ENCODE results near the gene SPOCK1.

Gene SPOCK1

DNA sequence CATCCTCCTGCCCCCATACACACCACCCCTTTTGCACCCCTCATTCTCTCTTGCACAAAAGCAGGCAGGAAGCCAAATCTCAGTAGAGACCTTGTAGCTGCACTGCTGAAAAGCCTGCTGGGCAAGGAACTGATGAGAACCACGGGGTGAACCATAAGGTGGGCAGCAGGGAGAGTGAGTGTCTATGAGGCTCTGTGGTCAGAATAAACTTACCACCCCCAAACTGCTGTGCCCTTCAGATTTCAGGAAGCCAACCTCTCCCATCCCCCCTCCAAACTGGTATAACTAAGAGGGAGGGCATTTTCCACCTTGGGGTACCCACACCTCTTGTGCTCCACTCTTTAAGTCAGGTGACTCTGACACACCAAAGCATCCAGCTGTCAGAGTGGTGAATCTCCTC lies 471.4 kb downstream of the SPOCK1 start:
- Mint-ChIP-seq H3K27me3 (ENCODE audit: low read depth) (peaks cover 5% of the 10 kb centered on the region), H3K9me3 (no peaks in the 10 kb centered on the region), H3K4me1 (no peaks in the 10 kb centered on the region), H3K36me3 (ENCODE audit: low read depth) (no peaks in the 10 kb centered on the region), H3K4me3 (no peak overlapping the region), H3K27ac (no peak overlapping the region)
- TF ChIP-seq, protein P1, sequence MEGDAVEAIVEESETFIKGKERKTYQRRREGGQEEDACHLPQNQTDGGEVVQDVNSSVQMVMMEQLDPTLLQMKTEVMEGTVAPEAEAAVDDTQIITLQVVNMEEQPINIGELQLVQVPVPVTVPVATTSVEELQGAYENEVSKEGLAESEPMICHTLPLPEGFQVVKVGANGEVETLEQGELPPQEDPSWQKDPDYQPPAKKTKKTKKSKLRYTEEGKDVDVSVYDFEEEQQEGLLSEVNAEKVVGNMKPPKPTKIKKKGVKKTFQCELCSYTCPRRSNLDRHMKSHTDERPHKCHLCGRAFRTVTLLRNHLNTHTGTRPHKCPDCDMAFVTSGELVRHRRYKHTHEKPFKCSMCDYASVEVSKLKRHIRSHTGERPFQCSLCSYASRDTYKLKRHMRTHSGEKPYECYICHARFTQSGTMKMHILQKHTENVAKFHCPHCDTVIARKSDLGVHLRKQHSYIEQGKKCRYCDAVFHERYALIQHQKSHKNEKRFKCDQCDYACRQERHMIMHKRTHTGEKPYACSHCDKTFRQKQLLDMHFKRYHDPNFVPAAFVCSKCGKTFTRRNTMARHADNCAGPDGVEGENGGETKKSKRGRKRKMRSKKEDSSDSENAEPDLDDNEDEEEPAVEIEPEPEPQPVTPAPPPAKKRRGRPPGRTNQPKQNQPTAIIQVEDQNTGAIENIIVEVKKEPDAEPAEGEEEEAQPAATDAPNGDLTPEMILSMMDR (IDR thresholded peaks at IDR 0.05; ENCODE audit: unreplicated experiment in 3 of 3) = no peak

DNA sequence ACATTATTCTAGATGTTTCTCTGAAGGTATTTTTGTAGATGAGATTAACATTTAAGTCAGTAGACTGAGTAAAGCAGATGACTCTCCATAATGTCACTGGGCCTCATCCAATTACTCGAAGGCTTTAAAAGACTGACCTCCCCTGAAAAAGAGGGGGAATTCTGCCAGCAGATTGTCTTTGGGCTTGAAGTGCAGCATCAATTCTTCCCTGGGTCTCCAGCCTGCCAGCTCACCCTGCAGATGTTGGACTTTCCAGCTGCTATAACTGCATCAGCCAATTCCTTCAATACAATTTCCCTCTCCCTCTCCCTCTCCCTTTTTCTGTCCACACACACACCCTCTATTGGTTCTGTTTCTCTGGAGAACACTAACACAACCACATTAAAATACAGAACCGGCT lies 472.8 kb downstream of the SPOCK1 start:
- H3K27ac Mint-ChIP-seq = no peak overlapping the region

DNA sequence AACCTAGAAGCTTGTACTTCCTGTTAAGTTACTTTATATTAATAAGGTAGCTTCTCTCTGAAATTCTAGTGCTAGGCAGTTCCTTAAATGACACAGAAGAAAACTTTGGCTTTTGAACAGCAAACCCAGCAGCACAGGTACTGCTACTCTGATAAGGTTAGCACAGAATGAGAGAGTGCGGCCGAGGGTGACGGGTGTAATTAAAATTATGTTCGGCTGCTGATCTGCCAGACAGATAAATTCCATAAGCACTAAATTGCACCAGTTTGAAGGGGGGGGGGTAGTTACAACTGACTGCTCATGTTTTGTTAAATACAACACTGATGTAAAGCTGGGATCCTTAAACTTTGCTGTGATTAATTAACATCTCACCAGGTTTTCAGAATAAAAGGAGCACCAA lies 475.1 kb downstream of the SPOCK1 start:
- TF ChIP-seq, protein P1 (IDR thresholded peaks at IDR 0.05; ENCODE audit: unreplicated experiment in 3 of 3) = no peak
- Mint-ChIP-seq H3K27me3 (ENCODE audit: low read depth) (no peaks in the 10 kb centered on the region), H3K36me3 (ENCODE audit: low read depth) (no peaks in the 10 kb centered on the region), H3K27ac (no peak overlapping the region), H3K9me3 (no peaks in the 10 kb centered on the region), H3K4me3 (no peak overlapping the region), H3K4me1 (no peaks in the 10 kb centered on the region)

More for the DNA sequence above, 472.8 kb downstream of the SPOCK1 start:
- H3K36me3 Mint-ChIP-seq (ENCODE audit: low read depth) = no peaks in the 10 kb centered on the region
- no peak overlapping the region for H3K4me3 Mint-ChIP-seq
- no peaks in the 10 kb centered on the region for H3K4me1 Mint-ChIP-seq
- H3K9me3 Mint-ChIP-seq = no peaks in the 10 kb centered on the region
- H3K27me3 Mint-ChIP-seq (ENCODE audit: low read depth) = no peaks in the 10 kb centered on the region
- TF ChIP-seq, protein P1 (IDR thresholded peaks at IDR 0.05; ENCODE audit: unreplicated experiment in 3 of 3) = no peak

DNA sequence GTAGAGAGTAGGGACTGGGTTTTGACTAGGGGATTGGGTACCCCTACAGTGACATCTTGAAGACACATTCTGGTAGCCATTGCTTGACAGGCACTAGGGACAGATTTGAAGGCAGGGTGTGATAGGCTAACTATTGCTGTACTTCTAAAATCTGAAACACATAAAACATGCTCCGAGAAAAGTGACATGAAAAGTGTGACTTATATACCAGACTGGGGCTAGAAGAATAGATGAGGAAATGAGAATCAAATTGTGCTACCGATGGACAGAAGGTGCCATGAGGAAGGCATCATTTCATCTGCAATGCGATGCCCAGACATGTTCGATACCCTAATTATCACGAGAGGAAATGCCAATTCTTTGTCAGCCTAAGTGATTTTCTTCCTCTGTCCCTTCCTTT lies 475.8 kb downstream of the SPOCK1 start:
- H3K9me3 Mint-ChIP-seq = no peaks in the 10 kb centered on the region
- TF ChIP-seq, protein P1 (IDR thresholded peaks at IDR 0.05; ENCODE audit: unreplicated experiment in 3 of 3) = no peak
- H3K4me1 Mint-ChIP-seq = no peaks in the 10 kb centered on the region
- H3K27ac Mint-ChIP-seq = no peak overlapping the region
- no peaks in the 10 kb centered on the region for H3K27me3 Mint-ChIP-seq (ENCODE audit: low read depth)
- no peak overlapping the region for H3K4me3 Mint-ChIP-seq
- no peaks in the 10 kb centered on the region for H3K36me3 Mint-ChIP-seq (ENCODE audit: low read depth)

DNA sequence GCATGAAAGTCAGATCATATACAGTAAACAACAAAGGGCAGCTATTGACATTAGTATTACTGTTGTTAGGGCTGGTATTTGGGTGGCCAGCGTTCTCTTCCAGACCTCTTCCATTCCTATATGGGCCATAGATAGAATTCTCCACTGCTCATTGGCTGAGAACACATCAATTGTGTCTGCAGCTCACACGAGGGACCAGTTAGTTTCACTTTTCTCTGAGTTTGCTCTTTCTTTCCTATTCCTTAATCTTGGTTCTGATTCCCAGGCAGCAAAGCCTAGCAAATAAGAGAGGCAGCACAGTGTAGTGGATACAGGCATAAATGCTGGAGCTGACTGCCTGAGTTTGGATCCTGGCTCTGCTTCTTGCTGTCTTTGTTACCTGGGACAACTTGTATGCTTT lies 476.4 kb downstream of the SPOCK1 start:
- TF ChIP-seq, protein P1 (IDR thresholded peaks at IDR 0.05; ENCODE audit: unreplicated experiment in 3 of 3) = no peak
- H3K27ac Mint-ChIP-seq = no peak overlapping the region
- H3K4me3 Mint-ChIP-seq = no peak overlapping the region
- H3K27me3 Mint-ChIP-seq (ENCODE audit: low read depth) = no peaks in the 10 kb centered on the region
- H3K4me1 Mint-ChIP-seq = no peaks in the 10 kb centered on the region
- no peaks in the 10 kb centered on the region for H3K36me3 Mint-ChIP-seq (ENCODE audit: low read depth)
- H3K9me3 Mint-ChIP-seq = no peaks in the 10 kb centered on the region

DNA sequence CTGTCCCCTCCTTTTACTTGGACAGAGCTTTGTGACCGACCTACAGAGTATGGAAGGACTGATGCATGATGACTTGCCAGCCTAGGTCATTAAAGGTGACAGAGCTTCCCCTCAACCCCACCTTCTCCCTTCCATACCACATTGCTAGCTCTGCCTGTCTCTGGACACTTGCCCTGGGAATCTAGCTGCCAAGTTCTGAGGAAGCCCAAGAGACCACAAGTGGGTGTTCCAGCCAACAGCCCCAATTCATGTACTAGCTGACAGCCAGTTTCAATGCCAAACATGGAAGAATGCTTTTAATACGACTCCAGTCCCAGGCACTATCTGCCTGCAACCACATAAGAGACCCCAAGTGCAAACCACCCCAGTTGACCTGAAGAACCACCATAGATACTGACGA lies 477.1 kb downstream of the SPOCK1 start:
- no peak overlapping the region for H3K4me3 Mint-ChIP-seq
- H3K27me3 Mint-ChIP-seq (ENCODE audit: low read depth) = no peaks in the 10 kb centered on the region
- H3K9me3 Mint-ChIP-seq = no peaks in the 10 kb centered on the region
- H3K4me1 Mint-ChIP-seq = no peaks in the 10 kb centered on the region
- no peaks in the 10 kb centered on the region for H3K36me3 Mint-ChIP-seq (ENCODE audit: low read depth)
- TF ChIP-seq, protein P1 (IDR thresholded peaks at IDR 0.05; ENCODE audit: unreplicated experiment in 3 of 3) = no peak
- H3K27ac Mint-ChIP-seq = no peak overlapping the region
